H54 (cell line): ENCODE results near the gene JOSD2.

Source experiments
- DNase-seq: peaks from one replicate; pipeline ENCODE4 v3.0.0; 2011; ENCODE audit warnings: low spot score, mixed read lengths; ENCODE audit not compliant: insufficient read length
- FAIRE-seq: peaks from 3 replicates; lab custom pipeline; 2011; peaks lifted over from hg19 to GRCh38; lab: Jason Lieb, UNC
- POLR2A ChIP-seq: IDR thresholded peaks from 2 replicates; pipeline ENCODE4 v1.6.1; 2011; ENCODE audit warnings: low read depth, mild to moderate bottlenecking, low read length

Gene JOSD2

GRCh38 chr19:50551034-50551714 is 40.2 kb upstream of the JOSD2 start:
- DNase-seq = no peak
- no peak for TF ChIP-seq POLR2A
- no peak for FAIRE-seq

- FAIRE-seq (no peak), DNase-seq (no peak)
- no peak for TF ChIP-seq POLR2A
These were observed 39.6 kb upstream of the JOSD2 start for GRCh38 chr19:50550594-50550966.

- DNase-seq = no peak
- no peak for TF ChIP-seq POLR2A
- FAIRE-seq = no peak
These were observed 39.1 kb upstream of the JOSD2 start for GRCh38 chr19:50549927-50550593.

- DNase-seq (no peak), FAIRE-seq (no peak)
- no peak for TF ChIP-seq POLR2A
These were observed 38.3 kb upstream of the JOSD2 start for GRCh38 chr19:50549059-50549926.

- no peak for DNase-seq
- no peak for FAIRE-seq
- TF ChIP-seq POLR2A = no peak
These were observed 37.4 kb upstream of the JOSD2 start for GRCh38 chr19:50548191-50549058.

GRCh38 chr19:50547385-50548190 is 36.6 kb upstream of the JOSD2 start:
- FAIRE-seq = no peak
- DNase-seq = no peak
- TF ChIP-seq POLR2A = no peak

GRCh38 chr19:50546527-50547221 is 35.7 kb upstream of the JOSD2 start:
- no peak for TF ChIP-seq POLR2A
- no peak for DNase-seq
- FAIRE-seq = no peak

- DNase-seq = no peak
- TF ChIP-seq POLR2A = no peak
- no peak for FAIRE-seq
These were observed 32.0 kb upstream of the JOSD2 start for GRCh38 chr19:50542943-50543342.

GRCh38 chr19:50537769-50538230 is 26.8 kb upstream of the JOSD2 start:
- no peak for TF ChIP-seq POLR2A
- peak; percentile 41 for FAIRE-seq
- peak; percentile 99 for DNase-seq

GRCh38 chr19:50537306-50537685 is 26.3 kb upstream of the JOSD2 start:
- DNase-seq (no peak), FAIRE-seq (no peak)
- no peak for TF ChIP-seq POLR2A

GRCh38 chr19:50536662-50537305 is 25.8 kb upstream of the JOSD2 start:
- DNase-seq = no peak
- TF ChIP-seq POLR2A = no peak
- FAIRE-seq = no peak

GRCh38 chr19:50535672-50536187 is 24.7 kb upstream of the JOSD2 start:
- no peak for FAIRE-seq
- no peak for TF ChIP-seq POLR2A
- no peak for DNase-seq
